HL-60 (cell line): Measurements from ENCODE around the gene PELI2.

Experiments
- DNase-seq, 2 experiments: peaks; one replicate each; pipeline ENCODE4 v3.0.0-alpha.2; 2010 to 2020; ENCODE audit warnings: low read depth in 1 of 2, low spot score in 1 of 2
- H3K27ac ChIP-seq: fragments of 250-450 bp; sonication (Bioruptor Pico); replicated peaks from 2 replicates; pipeline ENCODE4 v1.5.1; 2020; ENCODE audit warnings: mild to moderate bottlenecking, moderate library complexity
- H3K27me3 ChIP-seq: fragments of 250-450 bp; sonication (Bioruptor Pico); 2 replicates; pipeline ENCODE4 v1.5.1; 2021; ENCODE audit warnings: mild to moderate bottlenecking, moderate library complexity; ENCODE audit not compliant: insufficient read depth, poor library complexity, severe bottlenecking
- H3K4me3 ChIP-seq: replicated peaks from 2 replicates; pipeline ENCODE4 v1.5.1; 2011; ENCODE audit warnings: mild to moderate bottlenecking, control low read depth, low read length; ENCODE audit not compliant: insufficient read depth
- GABPA ChIP-seq: IDR thresholded peaks from 2 replicates; pipeline ENCODE4 v1.6.1; 2012; ENCODE audit warnings: low read depth
- POLR2AphosphoS5 ChIP-seq: IDR thresholded peaks from 2 replicates; pipeline ENCODE4 v1.6.1; 2012; ENCODE audit warnings: low read depth
- REST ChIP-seq: IDR thresholded peaks from 2 replicates; pipeline ENCODE4 v1.6.1; 2012; ENCODE audit warnings: low read depth; ENCODE audit not compliant: insufficient replicate concordance
- SPI1 ChIP-seq: IDR thresholded peaks from 2 replicates; pipeline ENCODE4 v1.6.1; 2012; ENCODE audit warnings: low read depth, mild to moderate bottlenecking, borderline replicate concordance
- TF ChIP-seq, protein P1 (sequence below): IDR thresholded peaks from one replicate; pipeline ENCODE4 v1.5.1; 2011; ENCODE audit warnings: low read length, control low read depth, inconsistent platforms; ENCODE audit not compliant: insufficient read depth

Gene PELI2

GRCh38 chr14:56115976-56116893 lies 2.0 kb upstream of the PELI2 start:
- no peak for TF ChIP-seq POLR2AphosphoS5
- TF ChIP-seq REST, result no peak
- no peak for TF ChIP-seq SPI1
- no peak for TF ChIP-seq GABPA
- TF ChIP-seq, protein P1, sequence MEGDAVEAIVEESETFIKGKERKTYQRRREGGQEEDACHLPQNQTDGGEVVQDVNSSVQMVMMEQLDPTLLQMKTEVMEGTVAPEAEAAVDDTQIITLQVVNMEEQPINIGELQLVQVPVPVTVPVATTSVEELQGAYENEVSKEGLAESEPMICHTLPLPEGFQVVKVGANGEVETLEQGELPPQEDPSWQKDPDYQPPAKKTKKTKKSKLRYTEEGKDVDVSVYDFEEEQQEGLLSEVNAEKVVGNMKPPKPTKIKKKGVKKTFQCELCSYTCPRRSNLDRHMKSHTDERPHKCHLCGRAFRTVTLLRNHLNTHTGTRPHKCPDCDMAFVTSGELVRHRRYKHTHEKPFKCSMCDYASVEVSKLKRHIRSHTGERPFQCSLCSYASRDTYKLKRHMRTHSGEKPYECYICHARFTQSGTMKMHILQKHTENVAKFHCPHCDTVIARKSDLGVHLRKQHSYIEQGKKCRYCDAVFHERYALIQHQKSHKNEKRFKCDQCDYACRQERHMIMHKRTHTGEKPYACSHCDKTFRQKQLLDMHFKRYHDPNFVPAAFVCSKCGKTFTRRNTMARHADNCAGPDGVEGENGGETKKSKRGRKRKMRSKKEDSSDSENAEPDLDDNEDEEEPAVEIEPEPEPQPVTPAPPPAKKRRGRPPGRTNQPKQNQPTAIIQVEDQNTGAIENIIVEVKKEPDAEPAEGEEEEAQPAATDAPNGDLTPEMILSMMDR, result no peak
- H3K27ac ChIP-seq, result peak overlapping the region; percentile 39

DNA sequence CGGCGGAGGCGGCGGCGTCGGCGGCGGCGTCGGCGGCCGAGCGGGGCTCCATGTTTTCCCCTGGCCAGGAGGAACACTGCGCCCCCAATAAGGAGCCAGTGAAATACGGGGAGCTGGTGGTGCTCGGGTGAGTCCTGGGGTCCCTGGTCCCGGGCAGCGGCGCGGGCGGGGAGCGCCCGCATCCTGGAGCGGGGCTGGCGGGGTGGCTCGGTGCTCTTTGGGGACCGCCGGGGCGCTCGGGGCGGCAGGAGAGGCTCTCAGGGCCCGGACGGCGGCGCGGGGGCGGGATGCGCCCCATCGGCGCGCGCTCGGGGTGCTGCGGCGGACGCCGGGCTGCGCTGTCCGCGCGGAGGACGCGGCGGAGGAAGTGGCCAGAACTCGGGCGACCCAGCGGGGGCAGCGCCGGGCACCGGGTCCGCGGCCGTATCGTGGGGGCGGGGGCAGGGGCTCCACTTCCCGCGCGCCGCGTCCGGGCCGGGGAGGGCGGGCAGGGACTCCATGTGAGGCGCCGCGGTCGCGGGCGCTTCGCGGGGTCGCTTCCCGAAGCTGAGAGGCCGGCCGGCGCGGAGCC lies 485 bp downstream of the PELI2 start:
- no peak for TF ChIP-seq GABPA
- TF ChIP-seq, protein P1, result no peak
- TF ChIP-seq SPI1, result no peak
- no peak for TF ChIP-seq REST
- TF ChIP-seq POLR2AphosphoS5, result no peak
- Histone ChIP-seq H3K27me3 (no peaks in the 10 kb centered on the region), H3K4me3 (peak overlapping the region; percentile 69), H3K27ac (peak overlapping the region; percentile 72)
- no peak for DNase-seq

More at GRCh38 chr14:56115976-56116893, 2.0 kb upstream of the PELI2 start:
- DNase-seq, result peak in 1 of 2 experiments; percentile 55
- Histone ChIP-seq H3K4me3 (no peak overlapping the region), H3K27me3 (no peaks in the 10 kb centered on the region)

- Histone ChIP-seq H3K27me3 (no peaks in the 10 kb centered on the region), H3K27ac (peak overlapping the region; percentile 72), H3K4me3 (peak overlapping the region; percentile 69)
- TF ChIP-seq, protein P1, result no peak
- no peak for TF ChIP-seq REST
- TF ChIP-seq GABPA, result no peak
- TF ChIP-seq SPI1, result peak; percentile 39; the same call in 1 of the 2 replicates
- no peak for TF ChIP-seq POLR2AphosphoS5
- peak in 1 of 2 experiments; percentile 26 for DNase-seq
Observed at GRCh38 chr14:56119201-56119981, 1.2 kb downstream of the PELI2 start.
